ENCODE results near the gene CDH8.

GRCh38 chr16:61684541-61684940 lies 351.7 kb downstream of the CDH8 start:
- TF ChIP-seq CTCF (IDR thresholded peaks at IDR 0.05; ENCODE audit: borderline replicate concordance, extremely low read depth, low read length, poor library complexity, severe bottlenecking) (no peak), EZH2 (IDR thresholded peaks at IDR 0.05; ENCODE audit: borderline replicate concordance, low read depth, low read length, severe bottlenecking) (no peak)

Data from DND-41 (cell line).